ENCODE measurements around the gene MCRIP1.

Gene MCRIP1

DNA sequence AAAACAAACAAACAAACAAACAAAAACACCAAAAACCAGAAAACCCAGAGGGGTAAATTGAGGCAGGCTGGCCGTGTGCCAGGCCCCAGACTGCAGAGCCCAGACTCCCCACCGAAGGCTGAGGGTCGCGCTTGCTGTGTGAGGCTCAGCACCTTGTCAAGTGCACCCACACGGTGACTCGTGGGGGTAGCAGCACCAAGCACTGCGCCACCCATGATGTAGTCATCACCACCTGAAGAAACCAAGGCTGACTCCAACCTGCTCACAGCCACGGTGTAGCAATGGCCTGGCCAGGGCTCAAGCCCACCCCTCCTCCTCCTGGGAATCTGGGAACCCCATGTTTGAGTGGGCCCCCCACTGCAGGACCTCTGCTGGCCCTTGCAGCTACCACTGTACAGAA, 11.9 kb downstream of the MCRIP1 start:
- no peak for DNase-seq (ENCODE audit: low read depth, low spot score)

- DNase-seq (ENCODE audit: low read depth, low spot score), result no peak
Observed at GRCh38 chr17:81819708-81820107, 13.4 kb downstream of the MCRIP1 start.

DNA sequence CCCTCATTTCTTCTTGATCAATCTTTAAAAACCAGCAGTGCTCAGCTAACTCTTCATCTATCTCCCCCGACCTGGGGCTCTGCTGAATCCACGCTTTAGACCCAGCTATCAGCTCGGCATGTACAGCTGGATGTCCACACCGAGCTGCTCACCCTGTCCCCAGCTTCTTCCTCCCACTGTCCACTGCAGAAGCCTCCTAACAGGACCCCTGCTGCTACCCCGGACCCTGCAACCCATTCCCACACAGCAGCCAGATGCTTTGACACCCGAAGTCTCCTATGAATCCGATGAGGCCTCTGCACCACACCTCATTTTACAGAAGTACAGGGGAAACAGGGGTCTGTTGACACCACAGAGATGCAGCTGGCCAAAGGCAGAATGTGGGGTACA, 15.3 kb downstream of the MCRIP1 start:
- no peak for DNase-seq (ENCODE audit: low read depth, low spot score)

- no peak for DNase-seq (ENCODE audit: low read depth, low spot score)
Observed at GRCh38 chr17:81815646-81815986, 17.5 kb downstream of the MCRIP1 start.

- DNase-seq (ENCODE audit: low read depth, low spot score), result no peak
Observed at GRCh38 chr17:81814748-81815645, 18.1 kb downstream of the MCRIP1 start.

DNA sequence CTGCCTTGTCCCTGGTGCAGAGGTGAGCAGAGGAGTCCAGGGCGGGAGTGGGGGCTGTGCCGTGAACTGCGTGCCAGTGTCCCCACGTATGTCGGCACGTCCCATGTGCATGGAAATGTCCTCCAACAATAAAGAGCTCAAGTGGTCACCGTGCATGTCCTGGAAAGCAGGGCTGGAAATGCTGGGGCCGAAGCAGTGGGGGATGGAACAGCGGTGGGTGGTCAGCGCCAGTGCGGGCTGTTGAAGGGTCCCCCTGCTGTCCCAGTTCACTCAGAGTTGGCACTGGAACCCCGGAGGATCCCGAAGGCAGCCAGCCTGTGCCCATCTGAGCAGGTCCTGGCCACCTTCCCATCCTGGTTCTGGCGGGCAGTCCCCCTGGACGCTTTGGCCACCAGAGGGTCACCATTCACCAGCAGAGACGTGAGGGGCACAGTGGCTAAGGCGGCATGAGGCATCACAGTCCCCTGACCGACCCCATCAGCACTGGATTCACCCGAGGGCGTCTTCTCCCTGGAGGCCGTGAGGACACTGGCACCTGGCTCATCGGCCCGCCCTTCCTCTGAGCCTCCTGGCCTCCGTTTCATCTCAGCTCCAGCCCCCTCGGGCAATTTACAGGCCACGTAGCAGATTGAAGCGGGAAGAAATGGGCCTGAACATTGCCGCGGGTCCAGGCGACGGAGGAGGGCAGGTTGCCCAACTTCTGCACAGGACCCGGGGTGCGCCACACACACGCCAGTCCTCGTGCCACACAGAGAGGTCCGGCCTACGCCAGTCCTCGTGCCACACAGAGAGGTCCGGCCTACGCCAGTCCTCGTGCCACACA, 19.0 kb downstream of the MCRIP1 start:
- no peak for DNase-seq (ENCODE audit: low read depth, low spot score)

DNA sequence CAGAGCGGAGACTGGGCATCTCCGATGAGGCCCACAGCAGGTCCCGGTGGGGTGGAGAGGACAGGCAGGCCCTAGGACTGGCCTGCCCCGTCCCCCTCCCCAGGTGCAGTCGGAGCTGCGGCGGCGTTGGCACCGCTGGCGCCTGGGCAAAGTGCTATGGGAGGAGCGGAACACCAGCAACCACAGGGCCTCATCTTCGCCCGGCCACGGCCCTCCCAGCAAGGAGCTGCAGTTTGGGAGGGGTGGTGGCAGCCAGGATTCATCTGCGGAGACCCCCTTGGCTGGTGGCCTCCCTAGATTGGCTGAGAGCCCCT, 19.8 kb downstream of the MCRIP1 start:
- no peak for DNase-seq (ENCODE audit: low read depth, low spot score)

DNA sequence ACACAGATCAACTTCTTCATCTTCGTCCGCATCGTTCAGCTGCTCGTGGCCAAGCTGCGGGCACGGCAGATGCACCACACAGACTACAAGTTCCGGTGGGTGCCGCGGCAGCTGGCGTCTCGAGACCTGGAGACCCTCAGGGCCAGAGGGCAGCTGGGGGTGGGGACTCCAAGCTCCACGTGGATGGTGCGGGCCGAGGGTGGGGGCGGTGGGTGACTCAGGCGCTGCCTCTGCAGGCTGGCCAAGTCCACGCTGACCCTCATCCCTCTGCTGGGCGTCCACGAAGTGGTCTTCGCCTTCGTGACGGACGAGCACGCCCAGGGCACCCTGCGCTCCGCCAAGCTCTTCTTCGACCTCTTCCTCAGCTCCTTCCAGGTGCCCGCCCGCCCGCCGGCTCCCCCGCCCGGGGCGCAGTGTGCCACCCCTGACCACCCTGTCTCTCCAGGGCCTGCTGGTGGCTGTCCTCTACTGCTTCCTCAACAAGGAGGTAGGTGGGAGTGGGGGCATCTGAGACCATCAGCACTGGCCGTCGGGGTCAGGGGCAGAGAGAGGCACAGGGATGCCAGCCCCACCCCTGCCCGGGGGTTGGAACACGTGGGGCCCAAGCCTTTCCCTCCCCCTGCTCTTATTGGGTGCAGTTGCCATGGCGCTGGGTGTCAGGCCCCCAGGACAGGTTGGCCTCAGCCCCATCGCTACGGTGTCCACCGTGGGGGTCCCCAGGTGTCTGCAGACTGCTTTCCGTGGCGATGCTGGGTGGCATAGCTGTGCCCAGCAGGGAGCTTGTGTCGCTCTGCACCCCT, 20.3 kb downstream of the MCRIP1 start:
- DNase-seq (ENCODE audit: low read depth, low spot score), result no peak

DNA sequence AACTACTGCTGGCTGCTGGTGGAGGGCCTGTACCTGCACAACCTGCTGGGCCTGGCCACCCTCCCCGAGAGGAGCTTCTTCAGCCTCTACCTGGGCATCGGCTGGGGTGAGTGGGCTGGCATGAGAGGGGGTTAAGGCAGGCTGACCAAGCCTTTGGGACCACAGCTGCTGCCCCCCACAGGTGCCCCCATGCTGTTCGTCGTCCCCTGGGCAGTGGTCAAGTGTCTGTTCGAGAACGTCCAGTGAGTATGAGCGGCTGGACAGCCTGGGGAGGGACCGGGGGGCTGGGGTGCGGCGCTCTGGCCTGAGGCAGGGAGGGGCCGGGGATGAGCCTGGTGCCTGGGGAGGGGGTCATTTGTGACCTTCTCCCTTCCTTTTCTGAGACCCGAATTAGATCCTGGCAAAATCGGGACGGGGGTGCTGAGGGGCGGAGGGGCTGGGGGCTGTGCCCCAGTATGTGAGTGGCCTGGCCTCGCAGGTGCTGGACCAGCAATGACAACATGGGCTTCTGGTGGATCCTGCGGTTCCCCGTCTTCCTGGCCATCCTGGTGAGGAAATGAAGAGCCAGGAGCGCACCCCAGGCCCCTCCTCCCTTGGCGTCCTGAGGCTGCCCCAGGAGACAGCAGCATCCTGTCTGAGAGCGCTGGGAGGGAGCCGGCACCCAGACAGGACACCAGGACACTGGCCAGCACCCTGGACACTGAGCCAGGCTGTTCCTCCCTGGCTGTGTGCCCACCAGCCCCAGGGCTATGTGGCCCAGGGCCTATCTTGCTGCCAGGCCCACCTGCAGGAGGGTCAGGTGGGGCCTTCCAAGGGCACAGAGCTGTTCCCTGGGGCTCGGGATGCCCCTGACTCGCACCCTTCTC, 21.2 kb downstream of the MCRIP1 start:
- no peak for DNase-seq (ENCODE audit: low read depth, low spot score)

DNA sequence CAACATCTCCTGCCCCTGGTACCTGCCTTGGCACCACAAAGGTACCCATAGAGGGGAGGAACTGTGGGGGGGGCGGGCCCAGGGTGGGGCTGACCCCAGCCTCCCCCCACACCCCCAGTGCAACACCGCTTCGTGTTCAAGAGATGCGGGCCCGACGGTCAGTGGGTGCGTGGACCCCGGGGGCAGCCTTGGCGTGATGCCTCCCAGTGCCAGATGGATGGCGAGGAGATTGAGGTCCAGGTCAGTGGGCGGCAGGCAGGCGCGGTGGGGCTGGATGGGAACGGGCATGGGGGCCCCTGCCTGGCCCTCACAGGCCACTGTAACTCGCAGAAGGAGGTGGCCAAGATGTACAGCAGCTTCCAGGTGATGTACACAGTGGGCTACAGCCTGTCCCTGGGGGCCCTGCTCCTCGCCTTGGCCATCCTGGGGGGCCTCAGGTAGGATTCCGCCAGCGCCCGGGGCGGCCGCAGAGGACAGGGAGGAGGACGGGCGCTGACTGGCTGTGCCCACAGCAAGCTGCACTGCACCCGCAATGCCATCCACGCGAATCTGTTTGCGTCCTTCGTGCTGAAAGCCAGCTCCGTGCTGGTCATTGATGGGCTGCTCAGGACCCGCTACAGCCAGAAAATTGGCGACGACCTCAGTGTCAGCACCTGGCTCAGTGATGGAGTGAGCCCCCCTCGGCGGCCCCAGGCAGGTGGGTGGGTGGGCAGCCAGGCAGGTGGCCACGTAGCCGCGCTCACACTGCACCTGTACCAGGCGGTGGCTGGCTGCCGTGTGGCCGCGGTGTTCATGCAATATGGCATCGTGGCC, 22.0 kb downstream of the MCRIP1 start:
- no peak for DNase-seq (ENCODE audit: low read depth, low spot score)

DNA sequence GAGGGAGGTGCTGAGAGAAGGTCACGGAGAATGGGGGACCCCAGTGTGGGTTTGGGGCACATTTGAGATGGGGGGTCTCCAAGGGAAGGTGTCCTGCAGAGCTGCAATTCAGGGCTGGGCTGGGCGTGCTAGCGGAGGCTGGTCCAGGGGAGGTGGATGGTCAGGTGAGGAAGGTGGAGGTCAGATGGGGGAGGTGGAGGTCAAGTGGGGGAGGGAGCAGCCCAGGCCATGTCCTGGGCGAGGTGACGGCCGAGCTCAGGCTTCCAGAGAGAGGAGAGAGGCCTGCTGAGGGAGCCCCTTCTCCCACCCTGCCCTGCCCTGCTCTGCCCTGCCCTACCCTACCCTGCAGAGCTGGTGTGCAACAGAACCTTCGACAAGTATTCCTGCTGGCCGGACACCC, 22.6 kb downstream of the MCRIP1 start:
- DNase-seq (ENCODE audit: low read depth, low spot score), result no peak

DNA sequence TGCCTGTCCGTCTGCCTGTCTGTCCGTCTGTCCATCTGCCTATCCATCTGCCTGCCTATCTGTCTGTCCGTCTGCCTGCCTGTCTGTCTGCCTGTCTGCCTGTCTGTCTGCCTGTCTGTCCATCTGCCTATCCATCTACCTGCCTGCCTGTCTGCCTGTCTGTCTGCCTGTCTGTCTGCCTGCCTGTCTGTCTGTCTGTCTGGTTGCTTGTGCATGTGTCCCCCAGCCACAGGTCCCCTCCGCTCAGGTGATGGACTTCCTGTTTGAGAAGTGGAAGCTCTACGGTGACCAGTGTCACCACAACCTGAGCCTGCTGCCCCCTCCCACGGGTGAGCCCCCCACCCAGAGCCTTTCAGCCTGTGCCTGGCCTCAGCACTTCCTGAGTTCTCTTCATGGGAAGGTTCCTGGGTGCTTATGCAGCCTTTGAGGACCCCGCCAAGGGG, 23.5 kb downstream of the MCRIP1 start:
- no peak for DNase-seq (ENCODE audit: low read depth, low spot score)

- no peak for DNase-seq (ENCODE audit: low read depth, low spot score)
Observed at GRCh38 chr17:81808778-81809555, 24.1 kb downstream of the MCRIP1 start.

DNA sequence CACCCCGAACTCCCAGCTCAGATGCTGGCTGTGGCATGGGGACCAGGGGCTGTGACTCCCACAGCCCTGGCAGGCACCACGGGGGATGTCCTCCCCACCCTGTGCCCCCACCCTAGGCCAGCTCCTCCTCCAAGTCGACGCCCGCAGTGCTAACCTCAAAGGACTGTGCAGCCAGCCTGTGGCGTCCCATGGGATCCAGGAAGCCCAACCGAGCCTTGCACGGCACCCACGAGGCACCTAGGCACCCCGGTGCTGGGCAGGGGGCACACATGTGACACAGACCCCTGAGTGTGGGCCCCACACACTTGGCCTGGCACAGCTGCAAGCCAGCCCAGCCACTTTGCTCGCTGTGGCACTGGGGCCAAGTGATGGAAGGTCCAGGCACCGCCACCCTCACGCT, 25.3 kb downstream of the MCRIP1 start:
- DNase-seq (ENCODE audit: low read depth, low spot score), result no peak

DNA sequence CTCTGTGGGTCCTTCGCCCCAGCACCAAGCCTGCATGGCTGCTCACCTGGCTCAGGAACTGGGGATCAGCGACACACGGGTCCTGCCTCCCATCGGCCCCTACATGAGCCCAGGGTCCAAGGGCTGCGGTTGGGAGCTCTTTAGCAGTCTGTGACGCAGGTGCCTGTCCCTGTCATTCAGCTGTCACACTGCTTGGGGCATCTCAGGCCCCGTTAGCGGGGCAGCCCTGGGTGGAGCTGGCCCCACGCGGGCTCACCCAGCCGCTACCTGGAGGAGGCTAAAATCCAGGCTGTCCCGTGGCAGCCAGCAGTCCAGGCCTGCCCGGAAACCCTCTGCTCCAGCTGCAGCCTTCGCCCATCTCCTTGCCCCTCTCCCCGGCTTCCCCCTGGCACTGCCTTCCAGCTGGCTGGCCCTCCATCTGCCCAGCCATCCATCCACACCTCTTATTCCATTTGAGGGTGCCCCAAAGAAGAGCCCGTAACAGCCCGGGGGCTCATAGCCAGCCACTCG, 25.8 kb downstream of the MCRIP1 start:
- no peak for DNase-seq (ENCODE audit: low read depth, low spot score)

- DNase-seq (ENCODE audit: low read depth, low spot score), result no peak
Observed at GRCh38 chr17:81806461-81807209, 26.5 kb downstream of the MCRIP1 start.

DNA sequence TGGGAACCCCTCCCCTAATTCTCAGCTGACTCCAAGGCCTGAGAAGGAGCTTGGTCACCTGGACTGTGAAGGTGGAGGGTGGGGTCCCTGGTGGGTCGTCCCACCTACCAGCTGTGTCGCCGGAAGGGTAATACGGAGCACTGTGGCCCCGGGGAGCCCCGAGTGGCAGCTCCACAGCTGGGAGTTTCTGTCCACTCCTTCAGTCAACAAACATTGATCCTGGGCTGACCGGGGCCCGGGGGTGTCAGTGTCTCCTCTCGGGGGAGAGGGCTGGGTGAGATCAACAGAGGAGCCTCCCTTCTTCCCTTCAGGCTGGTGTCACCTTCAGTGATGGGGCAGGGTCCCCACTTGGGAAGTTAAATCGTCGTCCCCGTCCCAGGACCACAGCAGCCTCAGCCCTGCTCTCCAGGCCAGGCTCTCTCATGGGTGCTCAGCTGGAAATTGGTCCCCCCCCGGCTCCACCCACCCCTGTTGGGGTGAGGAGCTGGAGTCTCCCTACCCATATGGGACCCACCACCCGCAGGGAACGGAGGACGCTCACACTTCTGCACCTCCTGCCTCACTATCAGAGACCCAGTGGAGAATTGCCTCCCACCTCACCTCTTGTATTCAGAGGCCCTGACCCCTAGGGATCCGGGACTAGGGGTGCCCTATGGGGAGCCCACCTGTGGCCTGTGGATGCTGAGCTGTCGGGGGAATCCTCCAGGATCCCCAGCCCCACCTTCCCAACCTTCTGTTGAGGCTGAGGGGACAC, 27.2 kb downstream of the MCRIP1 start:
- DNase-seq (ENCODE audit: low read depth, low spot score), result no peak

Data from smooth muscle cell of the brain vasculature (primary cell).